HG02798 (cell line): ENCODE results near the gene ALG13.
"Not testable (repeated sequence)": the region's sequence is repeated elsewhere in the genome, so short reads cannot be mapped to it uniquely, and the experiment has no call there.

Source experiments
- ATAC-seq: cut with Tn5 transposase; IDR thresholded peaks from one replicate; pipeline ENCODE4 v1.9.1; 2021; ENCODE audit warnings: mild to moderate bottlenecking; ENCODE audit not compliant: unreplicated experiment, poor library complexity

ALG13 gene

GRCh38 chrX:111743316-111743715 lies 62.3 kb downstream of the ALG13 start:
- no peak for ATAC-seq

- ATAC-seq: no peak
Measured at GRCh38 chrX:111756486-111756885, 75.5 kb downstream of the ALG13 start.

GRCh38 chrX:111759686-111760085 lies 78.7 kb downstream of the ALG13 start:
- no peak for ATAC-seq

GRCh38 chrX:111761578-111762135 lies 80.7 kb downstream of the ALG13 start:
- no peak for ATAC-seq

GRCh38 chrX:111778591-111778990 lies 97.6 kb downstream of the ALG13 start:
- no peak for ATAC-seq

GRCh38 chrX:111779582-111779981 lies 98.6 kb downstream of the ALG13 start:
- ATAC-seq: no peak

- ATAC-seq: no peak
Measured at GRCh38 chrX:111784667-111785066, 103.7 kb downstream of the ALG13 start.

GRCh38 chrX:111790054-111790453 lies 109.1 kb downstream of the ALG13 start:
- ATAC-seq: not testable (repeated sequence)
